HCT116 (cell line): ENCODE data around the gene WDR27.

ENCODE experiments used
- EGR1 ChIP-seq: IDR thresholded peaks from 2 replicates; pipeline ENCODE4 v1.6.1; 2012; ENCODE audit warnings: low read depth
- EZH2 ChIP-seq: fragments of 200-600 bp; sonication (generic); IDR thresholded peaks from 2 replicates; pipeline ENCODE4 v1.6.1; 2017; ENCODE audit warnings: antibody characterized with exemption, mixed run types
- POLR2A ChIP-seq: IDR thresholded peaks from 2 replicates; pipeline ENCODE4 v1.7.0; 2011; ENCODE audit warnings: borderline replicate concordance; ENCODE audit not compliant: insufficient read depth, insufficient read length; ENCODE audit errors: extremely low read depth
- POLR2AphosphoS5 ChIP-seq: IDR thresholded peaks from 2 replicates; pipeline ENCODE4 v1.6.1; 2011; ENCODE audit warnings: mild to moderate bottlenecking, low read depth, low read length, moderate library complexity
- RAD21 ChIP-seq: IDR thresholded peaks from 2 replicates; pipeline ENCODE4 v1.6.1; 2012; ENCODE audit warnings: low read depth, mild to moderate bottlenecking
- SRF ChIP-seq: IDR thresholded peaks from 2 replicates; pipeline ENCODE4 v1.6.1; 2012; ENCODE audit warnings: low read depth
- ZNF274 ChIP-seq: fragments of 200-500 bp; sonication (Bioruptor generic); IDR thresholded peaks from 2 replicates; pipeline ENCODE4 v1.6.1; 2014; ENCODE audit warnings: mild to moderate bottlenecking, low read depth, low read length, inconsistent platforms
- TF ChIP-seq, protein P1 (sequence below), 3 experiments: fragments of 200-600 bp in 1 of 3; sonication (generic) in 1 of 3; IDR thresholded peaks in 2 of 3; conservative IDR thresholded peaks in 1 of 3; 2 replicates each; pipeline ENCODE4 v1.5.1; 2012 to 2017; ENCODE audit warnings: low read depth in 2 of 3, low read length in 2 of 3, antibody characterized with exemption in 1 of 3, borderline replicate concordance in 1 of 3, control low read depth in 1 of 3, mild to moderate bottlenecking in 1 of 3, mixed read lengths in 1 of 3, mixed run types in 1 of 3, moderate library complexity in 1 of 3; ENCODE audit not compliant: insufficient read depth in 1 of 3

DNA sequence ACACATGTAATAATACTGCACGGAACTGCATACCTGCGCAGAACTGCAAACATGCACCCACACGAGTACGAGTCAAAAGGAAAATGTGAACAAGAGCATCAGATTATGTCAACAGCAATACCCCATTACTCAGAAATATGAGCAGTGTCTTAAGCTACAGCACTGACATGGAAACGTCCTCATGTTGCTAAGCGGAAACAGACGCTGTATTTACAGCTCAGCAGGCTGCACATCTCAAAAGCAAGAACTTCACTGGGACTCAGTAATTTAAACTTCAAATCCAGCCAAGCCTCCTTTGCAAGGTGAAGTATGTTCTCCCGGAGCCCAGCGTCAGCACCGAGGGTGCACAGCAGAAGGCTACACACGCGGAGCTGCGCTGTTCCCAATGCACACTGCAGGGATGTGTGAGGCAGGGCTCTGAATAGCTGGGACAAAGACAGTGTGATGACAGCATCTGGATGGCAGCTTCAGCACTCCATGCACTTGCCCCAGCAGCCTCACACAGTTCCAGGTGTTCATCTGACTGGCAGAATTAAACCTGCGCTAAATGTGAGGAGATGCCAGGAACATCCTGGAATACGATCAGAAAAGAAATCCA, 202.8 kb downstream of the WDR27 start:
- TF ChIP-seq ZNF274 (no peak), EGR1 (no peak), POLR2AphosphoS5 (no peak), EZH2 (no peak), RAD21 (no peak), SRF (no peak), POLR2A (no peak)
- TF ChIP-seq, protein P1, sequence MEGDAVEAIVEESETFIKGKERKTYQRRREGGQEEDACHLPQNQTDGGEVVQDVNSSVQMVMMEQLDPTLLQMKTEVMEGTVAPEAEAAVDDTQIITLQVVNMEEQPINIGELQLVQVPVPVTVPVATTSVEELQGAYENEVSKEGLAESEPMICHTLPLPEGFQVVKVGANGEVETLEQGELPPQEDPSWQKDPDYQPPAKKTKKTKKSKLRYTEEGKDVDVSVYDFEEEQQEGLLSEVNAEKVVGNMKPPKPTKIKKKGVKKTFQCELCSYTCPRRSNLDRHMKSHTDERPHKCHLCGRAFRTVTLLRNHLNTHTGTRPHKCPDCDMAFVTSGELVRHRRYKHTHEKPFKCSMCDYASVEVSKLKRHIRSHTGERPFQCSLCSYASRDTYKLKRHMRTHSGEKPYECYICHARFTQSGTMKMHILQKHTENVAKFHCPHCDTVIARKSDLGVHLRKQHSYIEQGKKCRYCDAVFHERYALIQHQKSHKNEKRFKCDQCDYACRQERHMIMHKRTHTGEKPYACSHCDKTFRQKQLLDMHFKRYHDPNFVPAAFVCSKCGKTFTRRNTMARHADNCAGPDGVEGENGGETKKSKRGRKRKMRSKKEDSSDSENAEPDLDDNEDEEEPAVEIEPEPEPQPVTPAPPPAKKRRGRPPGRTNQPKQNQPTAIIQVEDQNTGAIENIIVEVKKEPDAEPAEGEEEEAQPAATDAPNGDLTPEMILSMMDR (IDR thresholded peaks at IDR 0.05 in 2 of 3, conservative IDR thresholded peaks at IDR 0.05 in 1 of 3; ENCODE audit: borderline replicate concordance in 1 of 3, insufficient read depth in 1 of 3, low read depth in 2 of 3, low read length in 2 of 3): no peak
